ENCODE results near the gene GPC3.
"Not testable (repeated sequence)": the region's sequence is repeated elsewhere in the genome, so short reads cannot be mapped to it uniquely, and the experiment has no call there.

Gene GPC3

GRCh38 chrX:133762976-133763548 lies 222.3 kb downstream of the GPC3 start:
- DNase-seq (ENCODE audit: low read depth) = not testable (repeated sequence)

DNA sequence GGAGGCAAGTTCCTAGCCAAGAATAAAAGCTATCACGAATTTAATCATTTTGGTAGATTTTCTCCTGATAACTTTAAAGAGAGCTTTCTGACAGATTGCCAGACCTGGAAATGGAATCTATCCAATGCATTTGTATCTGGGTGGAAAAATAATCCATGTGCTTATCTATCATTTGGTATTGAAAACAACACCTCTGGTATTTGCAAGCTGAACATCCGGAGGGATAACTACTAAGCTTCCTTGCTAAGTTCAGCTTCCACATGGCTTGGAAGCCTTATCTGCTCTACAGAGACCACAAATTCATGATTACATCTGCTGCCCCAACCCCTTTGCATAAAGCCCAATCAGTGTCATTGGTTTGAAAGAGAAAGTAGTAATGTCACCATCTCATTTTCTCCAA lies 230.7 kb downstream of the GPC3 start:
- no peak for DNase-seq (ENCODE audit: low read depth)

GRCh38 chrX:133749951-133750350 lies 235.4 kb downstream of the GPC3 start:
- DNase-seq (ENCODE audit: low read depth) = no peak

DNA sequence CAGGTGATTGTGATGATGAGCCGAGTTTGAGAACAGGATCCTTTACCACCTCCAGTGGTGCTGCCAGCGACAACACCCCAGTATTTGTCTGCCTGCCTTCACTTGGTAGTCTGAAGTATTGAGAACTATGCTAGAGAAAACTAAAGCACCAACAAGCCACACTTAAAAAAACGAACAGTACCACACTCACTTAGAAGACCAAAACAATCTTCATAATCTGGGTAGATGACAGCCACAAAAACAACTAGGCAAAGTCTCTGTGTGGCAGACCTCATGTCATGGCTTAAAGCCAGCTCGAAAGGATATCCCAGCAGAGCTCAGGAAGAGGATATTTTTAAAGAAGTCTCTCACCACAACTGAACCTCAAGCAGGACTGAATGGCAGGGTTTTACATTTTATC lies 236.0 kb downstream of the GPC3 start:
- DNase-seq (ENCODE audit: low read depth) = no peak

- DNase-seq (ENCODE audit: low read depth) = no peak
Observed at GRCh38 chrX:133747196-133747595, 238.2 kb downstream of the GPC3 start.

GRCh38 chrX:133746593-133746992 lies 238.8 kb downstream of the GPC3 start:
- DNase-seq (ENCODE audit: low read depth) = no peak

DNA sequence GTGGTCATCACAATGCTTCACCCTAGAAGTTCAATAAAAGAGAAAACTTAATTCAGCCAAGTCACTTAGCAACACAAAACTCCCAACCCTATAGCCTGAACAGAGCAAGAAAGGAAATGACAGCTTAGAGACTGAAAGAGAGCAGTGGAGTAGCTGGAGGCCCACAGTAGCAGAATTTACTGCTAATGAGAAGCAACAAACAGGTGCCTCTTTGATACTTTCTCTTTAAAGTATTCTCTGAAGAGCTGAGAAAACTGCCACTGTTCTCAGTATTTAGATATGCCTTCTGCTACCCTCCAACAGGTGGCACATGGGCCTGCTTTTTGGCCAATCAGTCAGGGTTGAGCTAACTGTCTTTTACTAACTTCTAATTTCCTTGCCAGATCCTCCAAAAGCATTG lies 240.0 kb downstream of the GPC3 start:
- no peak for DNase-seq (ENCODE audit: low read depth)

GRCh38 chrX:133742602-133743305 lies 242.6 kb downstream of the GPC3 start:
- DNase-seq (ENCODE audit: low read depth) = no peak

DNA sequence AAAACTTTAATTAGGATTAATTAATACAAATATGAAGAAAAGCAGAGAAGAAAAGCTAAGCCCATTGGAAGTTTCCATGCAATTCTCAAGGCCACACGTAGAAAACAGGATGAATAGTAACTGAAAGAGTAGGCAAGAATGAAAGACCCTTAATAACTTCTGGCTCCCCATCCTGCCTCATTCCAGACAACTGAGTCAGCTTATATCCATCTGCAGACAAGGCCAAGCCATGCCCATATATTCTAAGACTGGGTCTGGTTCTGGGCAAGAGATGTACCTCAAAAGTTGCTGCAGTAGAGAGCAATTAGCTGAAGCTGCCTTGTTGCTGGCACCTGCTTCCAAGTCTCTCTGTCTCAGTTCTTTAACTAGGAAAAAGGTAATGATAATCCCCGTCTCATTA lies 244.1 kb downstream of the GPC3 start:
- DNase-seq (ENCODE audit: low read depth) = no peak

DNA sequence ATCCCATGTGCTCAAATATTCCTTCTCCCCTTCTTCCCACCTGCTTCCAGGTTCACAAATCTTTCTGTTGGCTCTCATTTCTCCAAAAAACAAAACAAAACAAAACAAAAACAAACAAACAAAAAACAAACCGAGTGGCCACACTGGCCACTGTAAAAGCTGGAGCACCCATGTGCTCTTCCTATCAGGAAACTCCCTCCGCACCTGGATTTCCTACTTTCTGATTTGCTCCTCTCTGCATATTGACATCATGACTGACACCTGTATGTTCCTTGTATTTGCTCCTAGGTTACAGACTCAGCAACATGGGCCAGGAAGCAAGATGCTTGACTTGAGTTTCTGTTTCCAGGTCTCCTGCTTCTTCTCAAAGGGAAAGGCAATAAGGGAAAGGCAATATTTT lies 258.8 kb downstream of the GPC3 start:
- DNase-seq (ENCODE audit: low read depth) = no peak

GRCh38 chrX:133726211-133726630 lies 259.2 kb downstream of the GPC3 start:
- no peak for DNase-seq (ENCODE audit: low read depth)

- DNase-seq (ENCODE audit: low read depth) = no peak
Observed at GRCh38 chrX:133723930-133724329, 261.5 kb downstream of the GPC3 start.

GRCh38 chrX:133722756-133723155 lies 262.6 kb downstream of the GPC3 start:
- DNase-seq (ENCODE audit: low read depth) = no peak

DNA sequence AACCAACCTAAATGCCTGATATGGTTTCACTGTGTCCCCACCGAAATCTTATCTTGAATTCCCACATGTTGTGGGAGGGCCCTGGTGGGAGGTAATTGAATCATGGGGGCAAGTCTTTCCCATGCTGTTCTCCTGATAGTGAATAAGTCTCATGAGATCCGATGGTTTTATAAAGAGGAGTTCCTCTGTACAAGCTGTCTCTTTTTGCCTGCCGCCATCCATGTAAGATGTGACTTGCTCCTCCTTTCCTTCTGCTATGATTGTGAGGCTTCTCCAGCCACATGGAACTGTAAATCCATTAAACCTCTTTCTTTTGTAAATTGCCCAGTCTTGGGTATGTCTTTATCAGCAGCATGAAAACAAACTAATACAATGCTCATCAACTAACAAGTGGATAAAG lies 265.1 kb downstream of the GPC3 start:
- DNase-seq (ENCODE audit: low read depth) = not testable (repeated sequence)

DNA sequence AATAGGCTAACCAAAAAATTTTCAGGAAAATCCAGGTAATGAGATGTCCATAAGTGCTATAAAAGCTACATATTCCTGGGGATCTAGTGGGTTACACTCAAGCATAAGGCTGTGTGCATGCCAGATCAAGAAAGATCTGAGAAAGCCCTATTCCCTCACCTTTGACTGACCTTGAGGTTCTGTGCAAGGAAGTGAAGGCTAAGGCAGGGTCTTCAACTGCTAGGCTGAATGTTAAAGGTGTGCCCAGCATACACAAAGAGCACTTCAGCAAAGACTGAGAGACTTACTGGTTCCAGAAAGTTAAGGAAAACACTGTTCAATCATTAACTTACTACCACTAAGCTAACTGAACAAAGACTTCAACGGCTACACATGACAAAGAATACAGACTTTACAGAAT lies 269.7 kb downstream of the GPC3 start:
- no peak for DNase-seq (ENCODE audit: low read depth)

- DNase-seq (ENCODE audit: low read depth) = no peak
Observed at GRCh38 chrX:133709501-133709900, 275.9 kb downstream of the GPC3 start.

- no peak for DNase-seq (ENCODE audit: low read depth)
Observed at GRCh38 chrX:133706890-133707289, 278.5 kb downstream of the GPC3 start.

- DNase-seq (ENCODE audit: low read depth) = no peak
Observed at GRCh38 chrX:133702230-133702629, 283.2 kb downstream of the GPC3 start.

DNA sequence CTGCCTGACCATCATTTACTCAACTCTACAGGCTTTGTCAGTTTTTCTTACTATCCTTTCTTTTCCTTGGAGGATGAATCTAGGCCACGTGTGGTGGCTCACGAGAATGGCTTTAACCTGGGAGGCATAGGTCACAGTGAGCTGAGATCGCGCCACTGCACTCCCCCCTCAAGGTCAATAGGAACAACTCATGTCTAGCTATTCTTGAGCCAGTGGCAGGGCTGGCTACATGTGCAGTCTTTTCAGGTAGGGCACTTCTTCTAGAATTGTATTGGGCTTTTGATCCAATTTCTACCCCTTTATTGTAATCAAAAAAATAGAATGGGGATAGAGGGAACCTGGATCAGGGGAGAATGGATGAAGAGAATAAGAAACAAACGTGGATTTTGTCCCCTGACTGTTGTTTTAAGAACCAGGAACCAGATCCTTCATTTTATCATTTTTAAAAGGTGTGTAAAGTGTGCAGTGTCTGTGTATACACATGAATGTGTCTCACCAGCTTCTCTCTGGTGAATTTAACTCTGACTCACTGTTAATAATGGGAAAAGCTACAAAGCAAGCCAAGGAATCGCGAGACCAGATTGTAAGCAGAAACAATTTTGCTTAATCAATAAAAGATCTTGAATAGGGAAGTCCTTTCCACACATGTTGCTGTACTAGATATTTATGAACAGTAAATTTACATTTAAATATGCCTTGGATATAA lies 286.2 kb downstream of the GPC3 start:
- no peak for DNase-seq (ENCODE audit: low read depth)

DNA sequence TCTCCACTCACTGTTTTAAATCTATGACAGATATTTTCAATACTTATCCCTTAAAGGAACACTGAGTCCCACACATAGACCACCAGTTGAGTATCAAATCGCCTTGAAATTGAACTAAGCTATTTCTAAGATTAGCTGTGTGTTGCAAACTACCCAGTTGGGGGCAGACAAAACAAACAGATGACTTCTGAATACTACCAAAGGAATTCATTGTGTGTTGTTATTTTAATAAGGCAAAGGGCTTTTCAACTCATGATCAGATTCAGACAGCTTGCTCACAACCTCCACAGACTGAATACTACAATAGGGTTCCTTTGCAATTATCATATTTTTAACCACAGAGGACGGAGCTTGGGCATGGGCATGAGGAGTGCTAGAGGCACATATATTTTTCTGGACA lies 287.1 kb downstream of the GPC3 start:
- DNase-seq (ENCODE audit: low read depth) = no peak

- no peak for DNase-seq (ENCODE audit: low read depth)
Observed at GRCh38 chrX:133697656-133698055, 287.7 kb downstream of the GPC3 start.

DNA sequence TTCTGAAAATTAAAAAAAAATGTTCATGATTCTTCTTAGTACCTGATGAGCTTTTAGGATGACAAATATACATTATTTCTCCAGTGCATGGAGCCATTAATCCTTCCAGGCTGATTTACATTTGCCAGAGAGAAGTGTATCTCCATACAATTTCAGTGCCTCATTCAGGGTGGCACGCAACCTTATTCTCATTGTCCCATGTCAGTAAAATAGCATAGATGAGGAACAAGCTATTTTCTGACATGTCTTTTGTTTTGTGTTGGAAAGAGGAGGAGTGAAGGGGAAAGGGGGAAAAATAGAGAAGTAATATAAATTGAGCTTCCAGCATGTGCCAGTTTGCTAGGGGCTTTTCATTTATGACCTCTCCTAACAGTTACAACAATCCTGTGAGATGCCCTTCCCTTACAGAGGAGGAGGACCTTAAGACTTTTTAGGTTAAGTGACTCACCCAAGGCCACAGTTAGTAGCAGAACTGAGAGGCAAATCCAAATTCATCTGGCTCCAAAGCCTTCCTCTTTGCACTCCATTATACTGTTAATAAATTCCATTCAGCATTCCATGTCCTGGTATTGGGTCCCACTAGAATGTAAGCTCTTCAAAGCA lies 295.3 kb downstream of the GPC3 start:
- no peak for DNase-seq (ENCODE audit: low read depth)

DNA sequence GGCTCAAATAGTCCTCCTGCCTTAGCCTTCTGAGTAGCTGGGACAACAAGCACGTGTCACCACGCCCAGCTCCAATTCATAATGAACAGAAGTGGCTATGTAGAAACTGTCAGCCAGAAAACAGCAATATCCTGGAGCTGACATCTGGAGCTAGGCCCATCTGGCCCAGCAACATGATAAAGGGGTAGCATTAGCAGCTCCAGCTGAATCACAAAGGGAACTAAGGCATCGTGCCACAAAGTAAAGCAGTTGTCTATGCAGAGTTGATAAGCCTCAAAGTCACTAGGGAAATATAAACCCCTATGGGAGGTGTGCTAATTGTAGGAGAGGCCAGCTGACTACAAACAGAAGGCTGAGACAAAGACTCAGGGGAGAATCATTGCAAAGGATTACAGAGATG lies 299.6 kb downstream of the GPC3 start:
- DNase-seq (ENCODE audit: low read depth) = no peak
